GM03348 (cell line): ENCODE measurements around the gene POLRMT.
"Not testable (repeated sequence)": the region's sequence is repeated elsewhere in the genome, so short reads cannot be mapped to it uniquely, and the experiment has no call there.

Experiments
- DNase-seq: peaks from one replicate; pipeline ENCODE4 v3.0.0; 2012; ENCODE audit warnings: low spot score

POLRMT gene

GRCh38 chr19:633068-633785 lies at the start of gene POLRMT:
Gene POLRMT, minus strand, starts transcription at chr19:633537. Its CDS starts 25 bp downstream, at chr19:633512.
- DNase-seq = peak; percentile 100

DNA sequence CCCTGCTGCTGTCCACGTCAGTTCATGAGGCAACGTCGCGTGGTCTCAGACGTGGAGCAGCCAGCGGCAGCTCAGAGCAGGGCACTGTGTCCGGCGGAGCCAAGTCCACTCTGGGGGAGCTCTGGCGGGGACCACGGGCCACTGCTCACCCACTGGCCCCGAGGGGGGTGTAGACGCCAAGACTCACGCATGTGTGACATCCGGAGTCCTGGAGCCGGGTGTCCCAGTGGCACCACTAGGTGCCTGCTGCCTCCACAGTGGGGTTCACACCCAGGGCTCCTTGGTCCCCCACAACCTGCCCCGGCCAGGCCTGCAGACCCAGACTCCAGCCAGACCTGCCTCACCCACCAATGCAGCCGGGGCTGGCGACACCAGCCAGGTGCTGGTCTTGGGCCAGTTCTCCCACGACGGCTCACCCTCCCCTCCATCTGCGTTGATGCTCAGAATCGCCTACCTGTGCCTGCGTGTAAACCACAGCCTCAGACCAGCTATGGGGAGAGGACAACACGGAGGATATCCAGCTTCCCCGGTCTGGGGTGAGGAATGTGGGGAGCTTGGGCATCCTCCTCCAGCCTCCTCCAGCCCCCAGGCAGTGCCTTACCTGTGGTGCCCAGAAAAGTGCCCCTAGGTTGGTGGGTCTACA lies 49.5 kb upstream of the POLRMT start:
- DNase-seq = no peak

DNA sequence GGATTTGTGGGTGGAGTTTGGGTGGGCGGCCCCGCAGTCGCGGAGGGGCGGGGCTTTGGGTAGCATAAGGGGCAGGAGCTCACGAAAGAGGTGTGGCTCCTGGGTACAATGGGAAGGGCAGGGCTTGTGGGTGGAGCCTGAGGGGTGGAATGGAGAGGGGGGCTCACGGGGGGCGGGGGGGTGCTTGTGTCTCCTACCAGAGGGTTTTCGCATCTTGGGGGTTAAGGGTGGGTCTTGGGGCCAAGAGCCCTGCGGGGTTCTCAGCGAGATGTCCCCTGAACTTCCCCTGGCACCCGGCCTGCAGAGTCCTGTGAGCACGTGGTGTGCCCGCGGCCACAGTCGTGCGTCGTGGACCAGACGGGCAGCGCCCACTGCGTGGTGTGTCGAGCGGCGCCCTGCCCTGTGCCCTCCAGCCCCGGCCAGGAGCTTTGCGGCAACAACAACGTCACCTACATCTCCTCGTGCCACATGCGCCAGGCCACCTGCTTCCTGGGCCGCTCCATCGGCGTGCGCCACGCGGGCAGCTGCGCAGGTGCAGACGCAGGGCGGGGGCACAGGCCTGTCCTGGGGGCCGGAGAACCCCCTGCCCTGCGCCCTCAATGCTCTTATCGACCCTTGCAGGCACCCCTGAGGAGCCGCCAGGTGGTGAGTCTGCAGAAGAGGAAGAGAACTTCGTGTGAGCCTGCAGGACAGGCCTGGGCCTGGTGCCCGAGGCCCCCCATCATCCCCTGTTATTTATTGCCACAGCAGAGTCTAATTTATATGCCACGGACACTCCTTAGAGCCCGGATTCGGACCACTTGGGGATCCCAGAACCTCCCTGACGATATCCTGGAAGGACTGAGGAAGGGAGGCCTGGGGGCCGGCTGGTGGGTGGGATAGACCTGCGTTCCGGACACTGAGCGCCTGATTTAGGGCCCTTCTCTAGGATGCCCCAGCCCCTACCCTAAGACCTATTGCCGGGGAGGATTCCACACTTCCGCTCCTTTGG lies 48.0 kb upstream of the POLRMT start:
- DNase-seq = no peak

GRCh38 chr19:680287-681028 lies 47.1 kb upstream of the POLRMT start:
- DNase-seq = peak; percentile 98

DNA sequence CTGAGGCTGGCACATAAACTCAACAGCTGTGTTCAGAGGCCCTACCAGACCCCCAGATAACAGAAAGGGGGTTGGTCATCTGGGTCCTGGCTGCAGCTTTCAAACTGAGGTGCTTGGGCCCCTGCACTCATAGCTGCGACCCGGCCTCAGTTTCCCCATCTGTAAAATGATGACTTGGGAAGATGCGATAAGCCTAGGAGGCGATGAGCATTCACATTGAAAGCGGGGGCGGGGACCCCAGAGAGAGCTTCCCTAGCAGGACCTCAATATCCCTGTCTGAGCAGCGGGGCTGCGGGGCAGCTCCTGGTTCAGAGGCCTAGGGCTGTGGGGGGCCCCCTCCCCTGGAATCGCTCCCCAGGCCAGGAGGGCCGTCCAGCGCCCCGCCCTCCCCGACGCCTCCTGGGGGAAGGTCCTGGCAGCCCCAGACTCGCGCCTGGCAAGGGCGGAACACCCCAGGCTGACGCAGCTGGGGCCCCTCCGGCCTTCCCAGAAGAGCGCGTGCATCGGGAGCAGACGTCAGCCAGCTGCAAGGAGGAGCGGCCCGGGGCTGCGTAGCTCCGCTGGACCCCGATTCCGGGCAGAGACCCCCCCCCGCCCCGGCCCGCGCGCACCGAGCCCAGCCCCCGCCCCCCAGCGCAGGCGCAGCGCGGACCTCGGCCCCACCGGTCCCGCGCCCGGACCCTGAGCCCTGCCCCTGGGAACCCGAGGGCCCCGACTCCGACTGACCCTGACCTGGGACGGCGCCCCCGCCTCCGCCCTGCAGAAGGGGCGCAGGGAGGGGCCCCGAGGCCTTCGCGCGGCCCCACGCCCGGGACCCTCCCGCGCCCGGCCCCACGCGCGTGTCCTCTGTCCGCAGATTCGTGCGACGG lies 46.3 kb upstream of the POLRMT start:
- peak; percentile 80 for DNase-seq

- DNase-seq = no peak
These were observed 45.6 kb upstream of the POLRMT start for GRCh38 chr19:678791-679388.

GRCh38 chr19:677601-678436 lies 44.5 kb upstream of the POLRMT start:
- DNase-seq = no peak

DNA sequence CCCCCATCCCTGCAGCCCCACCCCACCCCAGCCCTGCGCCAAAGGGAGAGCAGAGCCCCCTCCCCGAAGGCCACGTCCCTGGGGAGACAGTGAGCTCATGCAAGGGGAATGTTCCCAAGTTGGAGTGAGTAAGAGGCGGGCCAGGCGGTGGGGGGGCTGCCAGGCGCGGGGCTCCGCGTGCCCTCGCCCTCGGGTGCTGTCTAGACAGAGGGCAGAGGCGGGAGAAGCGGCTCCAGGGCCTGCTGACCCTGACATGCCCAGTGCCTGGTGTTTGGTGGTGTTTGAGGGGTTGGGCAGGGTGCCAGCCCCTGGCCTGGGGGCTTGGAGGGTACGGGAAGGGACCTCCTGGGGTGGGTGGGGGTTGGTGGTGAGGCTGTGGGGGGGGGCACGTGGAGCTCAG lies 43.9 kb upstream of the POLRMT start:
- peak; percentile 92 for DNase-seq

DNA sequence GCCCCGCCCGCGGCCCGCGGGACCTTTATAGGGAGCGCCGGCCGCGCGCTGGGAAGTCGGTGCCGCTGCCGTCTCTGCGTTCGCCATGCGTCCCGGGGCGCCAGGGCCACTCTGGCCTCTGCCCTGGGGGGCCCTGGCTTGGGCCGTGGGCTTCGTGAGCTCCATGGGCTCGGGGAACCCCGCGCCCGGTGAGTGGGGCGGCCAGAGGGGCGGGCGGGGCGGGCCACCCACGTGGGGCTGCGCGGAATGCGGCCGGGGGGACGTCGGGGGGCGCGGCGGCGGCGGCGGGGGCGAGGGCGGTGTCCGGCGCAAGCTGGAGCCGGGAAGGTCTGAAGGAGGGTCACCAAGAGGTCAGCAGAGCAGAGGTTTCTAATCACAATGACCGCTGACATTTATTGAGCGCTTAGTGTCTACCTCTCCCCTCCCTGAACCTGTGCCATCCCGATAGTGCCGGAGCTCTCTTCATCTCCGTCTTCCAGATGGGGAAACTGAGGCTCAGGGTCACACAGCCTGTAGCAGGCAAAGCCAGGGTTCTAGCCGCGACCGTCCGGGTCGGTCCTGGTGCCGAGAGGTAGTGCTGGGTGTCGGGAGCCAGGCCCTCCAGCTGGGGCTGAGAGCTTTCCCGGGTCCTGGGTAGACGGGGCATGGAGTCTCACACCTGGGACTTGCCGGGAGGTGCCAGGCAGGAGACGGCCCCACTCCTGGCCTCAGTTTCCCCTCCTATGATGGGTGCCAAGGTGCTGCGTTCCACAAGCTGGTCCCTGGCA lies 43.2 kb upstream of the POLRMT start, which contains the start of gene FSTL3:
FSTL3 (plus strand) TSS at position 54 of the 767 bp plus-strand sequence; CDS start at position 86, 32 bp downstream.
- peak; percentile 78 for DNase-seq

GRCh38 chr19:676007-676338 lies 42.6 kb upstream of the POLRMT start:
- DNase-seq = no peak

GRCh38 chr19:674282-675151 lies 41.2 kb upstream of the POLRMT start:
- DNase-seq = no peak

DNA sequence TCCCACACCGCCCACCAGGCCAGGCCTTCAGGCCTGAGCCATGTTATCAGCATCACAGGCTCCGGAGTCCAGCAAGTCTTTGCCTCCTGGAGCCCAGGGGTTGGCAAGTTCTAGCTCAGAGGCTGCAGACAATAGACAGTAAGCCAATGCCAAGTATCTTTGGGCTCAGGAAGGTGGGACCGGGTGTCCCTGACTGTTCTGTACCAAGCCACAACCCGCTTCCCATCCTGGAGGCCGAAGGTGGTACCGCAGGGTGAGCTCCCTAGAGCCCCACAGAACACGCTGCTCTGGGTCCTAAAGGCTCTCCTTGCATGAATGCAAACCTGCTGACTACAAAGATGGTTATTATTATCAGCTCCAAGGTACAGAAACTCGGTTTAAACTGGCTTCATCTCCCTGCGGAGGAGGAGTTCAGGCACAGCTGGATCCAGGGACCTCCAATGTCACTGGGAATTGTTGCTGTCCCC lies 37.3 kb upstream of the POLRMT start:
- no peak for DNase-seq

GRCh38 chr19:668675-669434 lies 35.5 kb upstream of the POLRMT start:
- not testable (repeated sequence) for DNase-seq

GRCh38 chr19:666985-667573 lies 33.7 kb upstream of the POLRMT start:
- DNase-seq = not testable (repeated sequence)

- DNase-seq = peak; percentile 89
These were observed 31.6 kb upstream of the POLRMT start for GRCh38 chr19:664913-665443.

DNA sequence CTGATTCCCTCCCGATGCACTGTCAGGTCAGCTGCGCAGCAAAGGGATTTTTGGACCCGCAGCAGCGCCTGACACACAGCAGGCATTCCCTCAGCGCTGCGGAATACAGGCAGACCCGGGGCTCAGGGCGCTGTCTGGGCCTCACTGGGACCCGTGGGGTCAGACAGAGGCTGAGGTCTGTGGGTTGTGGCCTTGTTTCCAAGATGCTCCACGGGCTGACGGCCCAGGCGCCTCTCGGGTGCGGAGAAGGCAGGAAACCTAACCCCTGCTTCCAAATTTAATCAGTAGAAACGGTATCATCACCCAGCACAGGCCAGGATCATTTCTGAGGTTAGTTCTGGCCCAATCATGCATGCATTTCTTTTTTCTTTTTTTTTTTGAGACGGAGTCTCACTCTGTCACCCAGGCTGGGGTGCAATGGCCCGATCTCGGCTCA lies 30.4 kb upstream of the POLRMT start:
- DNase-seq = no peak
